OCI-M1 (cell line): ENCODE measurements around the gene ZNF428.
"Not testable (repeated sequence)": the region's sequence is repeated elsewhere in the genome, so short reads cannot be mapped to it uniquely, and the experiment has no call there.

Experiments
- DNase-seq: peaks from one replicate; lab custom pipeline; 2025; lab: John Stamatoyannopoulos, UW

The ZNF428 gene

GRCh38 chr19:43616954-43617353 lies 2.5 kb downstream of the ZNF428 start:
- DNase-seq: no peak

GRCh38 chr19:43616306-43616705 lies 3.1 kb downstream of the ZNF428 start:
- DNase-seq: peak; percentile 25

GRCh38 chr19:43612374-43612773 lies 7.1 kb downstream of the ZNF428 start:
- DNase-seq: no peak

GRCh38 chr19:43611788-43612187 lies 7.6 kb downstream of the ZNF428 start, which contains the start of gene SRRM5:
Gene SRRM5 (plus strand): TSS chr19:43612088. CDS start chr19:43612122, 34 bp downstream.
- DNase-seq: no peak

- DNase-seq: no peak
These were observed 8.9 kb downstream of the ZNF428 start for GRCh38 chr19:43610493-43610892.

- no peak for DNase-seq
These were observed 9.6 kb downstream of the ZNF428 start for GRCh38 chr19:43609872-43610271.

- no peak for DNase-seq
These were observed 11.9 kb downstream of the ZNF428 start for GRCh38 chr19:43607238-43608205.

GRCh38 chr19:43606569-43607229 lies 12.7 kb downstream of the ZNF428 start:
- DNase-seq: no peak

- DNase-seq: no peak
These were observed 13.4 kb downstream of the ZNF428 start for GRCh38 chr19:43605875-43606568.

- DNase-seq: not testable (repeated sequence)
These were observed 19.1 kb downstream of the ZNF428 start for GRCh38 chr19:43600326-43600725.

GRCh38 chr19:43599635-43600295 lies 19.7 kb downstream of the ZNF428 start:
- DNase-seq: no peak

GRCh38 chr19:43598445-43599240 lies 20.8 kb downstream of the ZNF428 start:
- no peak for DNase-seq

GRCh38 chr19:43597876-43598275 lies 21.6 kb downstream of the ZNF428 start:
- no peak for DNase-seq

- DNase-seq: peak; percentile 43
These were observed 22.5 kb downstream of the ZNF428 start for GRCh38 chr19:43596842-43597461.

GRCh38 chr19:43595999-43596841 lies 23.2 kb downstream of the ZNF428 start, which contains the start of the genes IRGQ and ZNF576:
Gene IRGQ (minus strand): TSS chr19:43596134. CDS start chr19:43595338, 796 bp downstream.
Gene ZNF576 (plus strand): TSS chr19:43596595. CDS start chr19:43597109, 514 bp downstream.
- DNase-seq: peak; percentile 100

- DNase-seq: no peak
These were observed 23.8 kb downstream of the ZNF428 start for GRCh38 chr19:43595605-43595998.

GRCh38 chr19:43594710-43595604 lies 24.5 kb downstream of the ZNF428 start:
- DNase-seq: peak; percentile 88

GRCh38 chr19:43594081-43594697 lies 25.2 kb downstream of the ZNF428 start:
- DNase-seq: no peak
